ENCODE data around the gene INPP4B. TPM values are rescaled to one million over a fixed set of nuclear protein-coding genes. Genes with fewer than 3 reads are reported as not detected.
A peak's percentile ranks its signal among the peaks of the same experiment; 100 is the strongest.

The INPP4B gene
- polyA plus RNA-seq, 4 donors: 4.9 to 8.7 (median 8.1) TPM

DNA sequence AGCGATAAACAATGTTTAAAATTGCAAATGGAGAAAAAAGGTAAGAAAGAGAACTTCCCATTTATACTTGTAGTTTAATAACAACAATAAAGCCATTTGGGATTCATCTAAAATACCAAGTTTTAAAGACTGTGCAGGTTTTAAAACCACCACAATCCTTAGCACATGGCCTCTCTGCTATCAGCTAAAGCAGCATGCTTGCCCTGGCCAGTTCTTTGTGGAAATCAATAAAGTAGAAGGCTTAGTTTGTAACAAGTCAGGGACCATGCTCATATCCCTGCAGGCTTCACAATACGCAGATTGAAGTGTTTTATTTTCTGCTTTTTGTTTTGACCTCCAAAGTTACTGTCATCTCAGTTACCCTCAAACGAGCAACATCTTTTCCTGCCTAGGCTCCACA is 249.5 kb downstream of the INPP4B start:
- DNase-seq (ENCODE audit: low read depth in 4 of 4, low spot score in 3 of 4): no peak

DNA sequence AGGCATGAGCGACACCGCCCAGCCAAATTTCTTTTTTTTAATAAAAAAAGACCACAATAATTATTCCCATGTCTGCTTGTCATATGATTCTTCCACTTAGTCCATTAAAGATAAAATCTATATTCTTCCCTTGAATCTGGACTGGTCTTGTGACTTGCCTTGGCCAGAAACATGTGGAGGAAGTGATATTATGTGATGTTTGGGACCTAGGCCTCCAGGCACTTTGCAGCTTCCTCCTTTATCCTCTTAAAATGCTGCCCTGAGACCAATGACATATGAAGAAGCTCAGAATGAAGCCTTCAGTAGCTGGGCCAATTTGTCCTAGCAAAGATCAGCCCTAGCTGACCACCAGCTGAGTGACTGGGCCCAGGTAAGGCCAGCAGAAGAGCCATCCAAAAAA is 250.0 kb downstream of the INPP4B start:
- DNase-seq (ENCODE audit: low read depth in 4 of 4, low spot score in 3 of 4): no peak

DNA sequence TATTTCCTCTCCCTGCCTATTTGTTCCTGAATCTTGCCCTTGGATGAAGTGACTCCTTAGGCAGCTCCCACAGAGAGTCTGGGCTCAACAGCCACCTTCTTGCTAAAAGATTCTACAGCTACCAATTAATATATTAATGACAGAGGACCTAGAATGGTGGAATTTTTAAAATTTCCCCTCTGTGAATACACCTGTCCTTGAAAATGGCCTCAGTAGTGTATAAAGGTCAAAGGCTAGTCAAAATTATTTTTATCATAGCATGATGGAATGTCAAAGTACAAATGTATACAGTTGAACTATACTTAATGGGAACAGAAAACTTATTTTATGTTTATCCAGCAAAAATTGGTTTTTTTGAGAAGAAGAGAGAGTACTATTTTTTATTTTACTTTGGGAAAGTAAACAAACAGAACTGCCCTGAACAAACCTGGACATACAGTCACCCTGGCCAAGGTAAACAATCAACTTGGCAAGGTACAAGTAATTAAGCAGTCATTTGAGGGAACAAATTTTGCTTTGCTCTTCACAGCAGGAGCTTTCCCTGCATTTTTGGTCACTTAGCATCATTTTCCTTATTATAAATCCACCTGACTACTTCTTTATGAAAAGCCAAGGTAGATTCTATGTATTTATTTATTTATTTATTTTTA is 250.8 kb downstream of the INPP4B start:
- DNase-seq (ENCODE audit: low read depth in 4 of 4, low spot score in 3 of 4): no peak

DNA sequence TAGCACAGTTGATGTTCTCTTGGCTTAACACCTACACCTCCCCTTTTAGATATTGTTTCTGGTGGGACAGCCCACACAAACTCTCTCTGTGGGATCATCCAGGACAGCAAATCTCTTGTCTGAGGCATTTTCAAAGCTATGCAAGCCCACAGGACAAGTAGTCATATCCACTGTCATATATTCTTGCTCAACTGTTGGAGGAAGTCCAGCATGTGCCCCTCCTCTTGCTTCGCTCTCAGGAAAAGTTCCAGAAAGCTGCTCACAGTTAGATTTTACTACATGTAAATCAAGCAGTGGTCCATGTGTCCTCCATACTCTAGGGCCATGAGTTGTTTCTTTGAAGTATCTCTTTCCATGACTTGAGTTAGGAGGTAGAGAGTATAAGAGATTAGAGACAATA is 260.7 kb downstream of the INPP4B start:
- no peak for DNase-seq (ENCODE audit: low read depth in 4 of 4, low spot score in 3 of 4)

DNA sequence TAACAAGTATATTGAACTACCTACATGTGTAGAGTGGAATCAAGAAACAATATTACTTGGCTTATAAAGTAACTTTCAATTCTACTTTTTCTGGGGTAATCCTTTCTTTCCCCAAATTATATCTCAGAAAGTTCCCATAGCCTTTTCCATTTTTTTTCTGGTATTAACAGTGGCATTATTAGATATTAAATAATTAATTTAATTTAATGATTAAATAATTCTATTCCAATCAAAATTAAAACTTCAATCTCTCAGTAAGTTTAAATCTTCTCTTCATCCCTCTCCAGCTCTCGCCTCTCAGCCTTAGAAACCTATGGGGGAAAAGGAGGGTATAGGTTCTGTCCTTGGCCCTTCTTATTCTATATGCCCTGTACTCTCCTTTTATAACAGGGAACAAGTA is 262.4 kb downstream of the INPP4B start:
- no peak for DNase-seq (ENCODE audit: low read depth in 4 of 4, low spot score in 3 of 4)

DNA sequence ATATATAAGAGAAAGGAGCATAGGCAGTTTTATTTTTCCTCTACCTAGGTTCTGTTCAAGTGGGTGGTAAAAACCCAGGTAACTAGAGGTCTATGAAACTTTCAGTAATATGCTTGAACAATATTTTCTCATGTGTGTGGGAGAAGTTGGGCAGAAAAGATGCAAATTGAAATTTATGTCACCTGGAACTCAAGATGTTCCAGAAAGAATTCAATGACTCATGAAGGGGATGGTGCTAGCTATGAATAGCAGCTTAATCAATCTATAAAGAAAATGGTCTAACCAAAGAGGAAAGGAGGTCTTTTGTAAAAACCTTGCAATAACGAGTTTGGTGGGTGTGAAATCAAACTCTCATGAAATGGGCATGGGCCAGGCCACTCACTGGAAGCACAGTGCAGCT is 263.8 kb downstream of the INPP4B start:
- no peak for DNase-seq (ENCODE audit: low read depth in 4 of 4, low spot score in 3 of 4)

DNA sequence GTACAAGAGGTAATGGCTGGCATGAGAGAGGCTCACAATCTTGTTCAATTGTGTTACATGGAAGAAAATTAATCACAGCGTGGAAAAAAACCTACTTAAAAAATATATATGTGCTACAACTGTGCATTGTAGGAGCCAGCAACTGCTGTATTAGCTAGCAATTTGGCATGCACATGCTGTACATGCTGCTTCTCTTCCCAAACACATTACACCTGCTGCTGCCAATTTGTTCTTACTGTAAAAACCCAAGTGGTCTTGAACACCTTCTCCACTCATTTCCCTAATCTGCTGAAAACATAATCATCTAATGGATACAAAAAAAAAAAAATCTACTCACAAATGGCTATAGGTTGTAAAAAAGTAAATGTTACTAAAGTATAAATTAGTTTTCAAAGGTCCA is 264.2 kb downstream of the INPP4B start:
- DNase-seq (ENCODE audit: low read depth in 4 of 4, low spot score in 3 of 4): no peak

DNA sequence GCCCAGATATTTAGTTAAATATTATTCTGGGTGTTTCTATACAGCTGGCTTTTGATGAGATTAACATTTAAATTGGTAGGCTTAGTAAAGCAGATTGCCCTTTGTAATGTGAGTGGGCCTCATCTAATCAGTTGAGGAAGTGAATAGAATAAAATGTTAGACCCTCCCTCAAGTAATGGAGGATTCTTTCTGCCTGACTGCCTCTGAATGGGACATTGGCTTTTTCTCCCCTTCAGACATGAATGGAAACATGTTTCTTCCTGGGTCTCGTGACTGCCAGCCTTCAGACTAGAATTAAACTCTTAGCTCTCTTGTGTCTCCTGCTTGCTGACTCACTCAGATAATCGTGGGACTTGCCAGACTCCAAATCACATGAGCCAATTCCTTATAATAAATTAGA is 266.7 kb downstream of the INPP4B start:
- no peak for DNase-seq (ENCODE audit: low read depth in 4 of 4, low spot score in 3 of 4)

DNA sequence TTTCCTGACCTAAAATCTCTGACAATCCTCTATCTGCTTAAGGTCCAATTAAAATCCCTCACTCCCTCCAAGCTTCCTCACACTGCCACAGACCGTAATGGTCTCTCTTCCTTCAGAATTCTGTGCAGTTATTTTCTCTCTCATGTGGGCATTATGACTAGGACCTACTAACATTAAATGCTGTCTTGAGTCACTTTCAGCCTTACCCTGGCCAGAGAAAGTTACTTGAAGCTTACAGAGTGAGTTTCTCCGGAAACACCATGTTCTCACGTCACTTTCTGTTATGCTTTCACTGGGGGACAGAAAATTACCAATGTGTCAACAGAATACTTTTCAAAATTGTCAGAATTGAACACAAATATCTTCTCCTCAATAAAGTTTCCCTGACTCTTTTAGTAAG is 271.8 kb downstream of the INPP4B start:
- DNase-seq (ENCODE audit: low read depth in 4 of 4, low spot score in 3 of 4): no peak

DNA sequence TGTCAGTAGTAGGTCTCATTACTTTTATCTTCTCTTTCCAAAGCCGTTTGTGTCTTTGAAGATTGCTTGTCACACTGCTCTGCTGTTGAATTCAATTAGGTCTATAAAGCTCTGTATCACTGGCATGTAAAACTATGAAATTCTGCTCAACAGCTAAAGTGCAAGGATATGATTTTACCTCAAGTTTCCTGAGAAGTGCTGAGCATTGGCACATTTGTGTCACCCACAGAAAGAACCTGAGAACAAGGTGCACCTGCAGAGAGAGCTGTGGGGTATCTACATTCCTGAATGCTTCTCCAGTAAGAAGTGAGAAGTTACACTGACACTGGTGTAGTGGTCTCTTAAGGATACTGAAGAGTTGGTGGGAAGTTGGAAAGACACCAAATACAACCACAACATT is 274.0 kb downstream of the INPP4B start:
- DNase-seq (ENCODE audit: low read depth in 4 of 4, low spot score in 3 of 4): no peak

DNA sequence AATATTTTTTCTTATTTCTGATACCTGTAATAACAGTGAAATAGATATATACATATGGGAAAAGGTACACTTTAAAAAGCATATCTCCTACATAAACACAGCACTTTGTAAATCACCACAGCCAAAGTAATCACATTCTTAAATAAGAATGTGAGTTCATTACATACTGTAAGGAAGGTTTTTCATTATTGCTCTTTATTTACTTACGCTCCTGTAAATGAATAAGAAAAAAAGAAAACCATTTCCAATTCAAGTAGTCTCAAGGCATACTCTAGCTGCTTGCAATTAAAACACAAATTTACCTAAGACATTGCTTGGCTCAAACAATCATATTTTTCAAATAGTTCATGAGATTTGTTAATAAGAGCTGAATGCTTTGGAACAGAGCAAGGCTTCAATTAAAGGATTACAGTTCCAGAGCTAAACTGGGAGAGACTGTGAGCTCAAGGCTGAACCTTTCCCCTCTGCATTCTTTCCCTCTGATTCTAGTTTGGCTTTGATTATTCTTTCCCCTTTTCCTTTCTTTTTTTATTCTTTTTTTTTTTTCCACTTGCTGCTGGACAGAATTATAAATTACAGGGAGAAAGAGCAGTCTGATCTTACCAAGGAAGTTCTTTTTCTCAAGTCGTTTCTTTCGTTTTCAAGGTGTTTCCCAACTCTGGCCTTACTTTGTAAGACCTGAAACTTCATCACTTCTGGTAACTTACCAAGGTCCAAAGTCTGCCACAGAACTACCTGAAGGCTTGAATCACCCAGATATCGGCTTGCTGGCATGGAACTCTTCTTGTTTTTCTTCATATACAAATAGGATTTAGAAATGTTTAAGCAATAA is 278.3 kb downstream of the INPP4B start:
- no peak for DNase-seq (ENCODE audit: low read depth in 4 of 4, low spot score in 3 of 4)

DNA sequence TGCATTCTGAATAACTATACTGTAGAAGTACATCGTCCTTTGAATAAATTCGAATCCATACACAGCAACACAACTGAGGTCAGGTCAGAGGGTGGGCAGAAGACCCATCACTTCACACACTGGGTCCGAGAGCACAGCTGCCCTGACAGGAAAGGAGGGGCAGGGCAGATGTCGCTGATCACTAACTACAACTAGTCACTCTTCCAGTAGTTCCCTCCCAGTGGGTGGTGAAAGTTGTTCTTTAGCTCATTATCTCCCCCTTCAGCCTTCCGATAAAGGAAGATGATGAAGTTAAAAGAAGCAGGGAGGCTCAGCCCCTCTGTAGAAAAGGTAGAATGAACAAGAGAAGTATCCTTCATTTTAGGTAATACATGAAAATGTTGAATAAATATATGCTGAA is 278.9 kb downstream of the INPP4B start:
- no peak for DNase-seq (ENCODE audit: low read depth in 4 of 4, low spot score in 3 of 4)

DNA sequence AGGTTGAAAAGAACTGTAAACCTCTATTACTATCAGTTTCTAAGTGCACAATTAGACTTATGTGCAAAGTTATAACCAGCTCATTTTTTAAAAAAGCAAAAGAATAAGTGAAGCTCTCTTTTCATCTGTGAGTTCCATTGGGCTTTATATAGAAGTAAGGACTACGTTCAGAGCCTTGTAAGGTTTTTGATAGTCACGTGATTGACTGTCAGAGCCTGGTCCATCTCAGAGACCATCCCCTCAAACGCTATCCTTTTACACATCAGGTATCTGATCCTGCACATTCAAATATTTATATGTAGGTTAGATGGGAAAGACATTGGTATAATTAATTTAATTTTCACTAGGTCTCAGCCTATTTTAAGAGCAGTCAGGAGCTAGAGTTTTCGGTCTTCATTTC is 279.3 kb downstream of the INPP4B start:
- no peak for DNase-seq (ENCODE audit: low read depth in 4 of 4, low spot score in 3 of 4)

DNA sequence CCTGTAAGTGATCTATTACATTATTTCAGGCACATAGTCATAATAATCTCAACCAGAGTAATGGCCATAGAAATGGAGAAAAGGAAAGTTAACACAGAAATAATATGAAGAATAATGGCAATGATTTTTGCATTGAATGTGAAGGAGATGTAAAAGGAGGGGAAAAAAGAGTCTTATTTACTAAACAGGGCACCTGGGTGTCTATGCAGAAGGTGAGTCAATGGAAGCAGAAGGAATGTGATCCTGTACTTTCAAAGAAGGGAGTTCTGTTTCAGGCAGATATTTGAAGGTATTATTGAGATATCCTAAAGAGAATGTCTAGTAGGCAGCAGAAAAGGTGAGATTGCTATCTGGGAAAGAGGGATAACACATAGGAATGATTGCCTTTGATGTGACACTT is 279.9 kb downstream of the INPP4B start:
- no peak for DNase-seq (ENCODE audit: low read depth in 4 of 4, low spot score in 3 of 4)

DNA sequence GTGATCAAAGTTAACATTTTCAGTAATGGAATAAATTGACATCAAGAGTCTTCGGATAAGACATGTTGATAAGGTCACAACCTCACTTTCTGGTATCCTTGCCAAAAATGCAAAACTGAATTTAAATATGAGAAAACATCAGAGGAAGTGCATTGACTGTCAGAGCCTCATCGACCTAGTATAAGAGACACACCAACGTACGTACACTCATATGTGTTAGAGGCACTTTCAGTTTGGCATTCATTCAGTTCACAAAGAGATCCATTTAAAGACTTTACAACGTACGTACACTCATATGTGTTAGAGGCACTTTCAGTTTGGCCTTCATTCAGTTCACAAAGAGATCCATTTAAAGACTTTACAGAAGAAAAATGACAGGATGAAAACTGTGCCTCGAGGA is 280.3 kb downstream of the INPP4B start:
- no peak for DNase-seq (ENCODE audit: low read depth in 4 of 4, low spot score in 3 of 4)

DNA sequence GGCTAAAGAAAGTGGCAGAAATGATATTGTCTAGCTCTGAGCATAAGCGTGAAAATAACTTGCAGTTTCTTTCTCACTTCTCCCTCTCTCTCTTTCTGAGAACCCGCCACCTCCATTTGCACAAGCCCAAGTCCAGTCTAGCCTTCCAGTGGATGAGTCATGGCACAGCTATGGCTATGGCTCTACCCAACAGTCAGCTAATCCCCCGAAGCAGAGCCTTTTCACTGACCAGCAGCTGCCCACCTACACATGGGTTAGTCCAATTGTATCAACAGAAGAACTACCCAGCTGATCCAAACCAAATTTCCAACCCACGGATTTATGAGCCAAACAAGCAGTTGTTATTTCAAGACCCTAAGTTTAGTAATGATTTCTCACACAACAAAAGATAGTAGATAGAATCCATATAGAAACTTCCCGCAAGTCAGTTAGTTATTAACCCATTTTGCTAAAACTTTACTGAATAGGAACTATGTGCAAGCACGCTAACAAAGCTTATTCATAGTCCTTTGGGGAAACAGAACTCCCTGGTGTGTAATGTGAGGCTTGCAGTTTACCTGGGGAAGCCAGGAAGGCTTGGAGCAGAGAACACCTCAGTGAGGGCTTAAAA is 282.3 kb downstream of the INPP4B start:
- no peak for DNase-seq (ENCODE audit: low read depth in 4 of 4, low spot score in 3 of 4)

DNA sequence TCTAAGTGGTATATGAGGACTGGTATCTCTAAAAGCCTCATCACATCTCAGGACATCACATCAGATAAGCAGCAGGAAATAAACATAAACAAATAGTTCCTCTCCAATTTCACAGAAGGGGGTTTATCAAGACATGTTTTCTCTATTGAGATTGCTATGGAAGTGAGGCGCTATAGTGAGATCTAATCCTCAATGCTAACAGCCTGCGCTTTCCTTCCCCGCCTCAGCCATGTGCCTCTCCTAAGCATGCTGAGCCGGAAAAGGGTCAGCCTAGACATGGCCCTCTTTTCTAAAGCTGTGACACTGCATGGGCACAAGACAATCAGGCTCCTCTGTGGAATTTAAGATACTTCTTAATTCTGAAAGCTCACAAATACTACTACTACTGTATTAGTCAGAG is 286.1 kb downstream of the INPP4B start:
- DNase-seq (ENCODE audit: low read depth in 4 of 4, low spot score in 3 of 4): no peak

DNA sequence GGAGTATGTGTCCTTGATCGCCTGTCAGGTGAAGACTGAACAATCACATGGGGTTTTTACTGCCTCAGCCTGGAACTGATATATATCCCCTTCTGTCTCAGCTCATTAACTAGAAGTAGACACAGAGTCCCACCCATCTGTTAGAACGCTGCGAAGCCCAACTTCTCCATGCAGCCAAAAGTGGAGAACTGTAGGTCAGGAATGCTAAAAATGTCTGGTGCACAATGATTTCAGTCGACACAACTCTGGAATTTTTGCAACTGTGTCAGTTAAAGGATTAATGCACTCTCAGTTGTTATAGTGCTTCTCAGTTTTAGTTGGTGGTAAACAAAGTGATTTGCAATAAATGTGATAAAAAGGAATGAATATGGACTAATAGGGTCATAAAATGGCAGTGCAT is 287.2 kb downstream of the INPP4B start:
- peak; percentile 16 to 55 (median 41) for DNase-seq (ENCODE audit: low read depth in 4 of 4, low spot score in 3 of 4)

DNA sequence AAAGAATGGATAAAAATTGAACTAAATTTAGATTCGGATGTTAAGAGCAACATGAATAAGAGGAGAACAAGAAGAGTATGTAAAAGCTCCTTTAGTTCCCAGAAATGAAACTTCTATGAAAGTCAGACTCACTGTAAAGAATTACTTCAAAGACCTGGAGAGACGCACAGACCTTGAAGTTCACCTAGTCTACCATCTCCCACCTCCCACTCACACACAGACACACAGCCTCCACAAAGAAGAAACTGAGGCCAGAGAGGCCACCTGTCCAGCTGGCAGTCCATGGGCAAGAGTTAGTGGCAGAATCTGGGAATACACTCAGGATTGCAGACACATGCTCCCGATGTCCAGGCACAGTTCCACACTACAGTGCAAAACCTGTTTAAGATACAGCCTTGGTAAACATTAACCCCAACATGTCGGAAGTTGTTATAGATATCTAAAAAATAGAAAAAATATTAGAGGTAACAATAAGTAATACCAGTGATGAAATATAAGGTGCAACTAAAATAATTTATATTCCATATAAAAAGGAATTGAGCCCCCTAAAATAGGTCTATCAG is 288.8 kb downstream of the INPP4B start:
- DNase-seq (ENCODE audit: low read depth in 4 of 4, low spot score in 3 of 4): no peak

DNA sequence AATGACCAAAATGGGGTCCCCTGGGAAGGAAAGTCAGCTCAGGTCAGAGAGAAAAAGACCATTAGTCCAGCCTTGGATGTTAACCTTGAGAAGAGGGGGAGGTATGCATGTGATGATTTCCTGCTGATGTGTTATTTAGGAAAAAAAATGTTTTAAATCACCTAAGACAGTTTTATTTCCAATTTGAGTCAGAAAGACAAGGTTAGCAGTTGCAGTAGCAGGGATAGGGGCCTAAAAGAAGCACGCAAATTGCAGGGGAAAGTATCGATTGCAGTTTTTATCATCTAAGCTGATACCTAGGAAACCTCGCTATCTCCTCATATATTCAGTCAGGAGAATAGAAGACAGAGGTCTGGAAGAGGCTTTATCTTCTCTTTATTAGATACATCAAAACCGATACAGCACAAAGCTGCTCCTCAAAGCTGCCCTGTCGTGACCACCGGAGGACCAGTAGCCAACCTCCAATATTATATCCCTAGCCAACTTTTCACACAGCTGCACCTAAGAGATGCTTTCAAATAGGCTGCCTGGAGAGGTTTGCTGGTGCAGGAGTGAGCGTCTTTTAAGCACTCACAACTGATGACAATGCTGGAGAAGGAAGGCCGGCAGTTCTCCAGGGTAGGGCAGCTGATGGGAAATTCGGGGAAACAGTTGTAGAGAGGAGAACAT is 289.4 kb downstream of the INPP4B start:
- no peak for DNase-seq (ENCODE audit: low read depth in 4 of 4, low spot score in 3 of 4)

DNA sequence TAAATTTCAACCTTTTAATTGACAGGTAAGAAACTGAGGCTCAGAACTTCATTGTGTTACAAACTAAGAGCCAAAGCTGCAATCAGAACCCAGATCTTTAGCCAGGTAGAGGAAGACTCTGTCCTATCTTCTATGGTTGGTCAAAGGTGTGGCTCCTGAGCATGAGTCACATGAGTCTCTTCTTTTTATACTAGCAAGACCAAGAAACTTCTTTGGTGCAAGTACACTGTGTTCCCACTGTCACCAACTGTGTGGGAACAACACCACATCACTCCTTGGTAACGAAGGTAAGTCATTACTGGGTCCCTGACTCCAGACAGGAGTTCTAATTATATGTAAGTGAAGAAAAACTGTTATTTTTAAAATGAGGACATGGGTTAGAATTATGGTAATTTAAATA is 290.1 kb downstream of the INPP4B start:
- no peak for DNase-seq (ENCODE audit: low read depth in 4 of 4, low spot score in 3 of 4)

Data from left renal pelvis (tissue), 4 donors.